Heart left ventricle (tissue), 13 donors: ENCODE measurements around the gene STX12.

Source experiments
- POLR2A ChIP-seq, 2 donors: fragments of 450-650 bp; IDR thresholded peaks; one replicate each; pipeline ENCODE4 v1.6.1; 2017; ENCODE audit warnings: antibody characterized with exemption in 2 of 2, mild to moderate bottlenecking in 2 of 2, moderate library complexity in 2 of 2
- TF ChIP-seq, protein P1 (sequence below), 12 donors: fragments of 200-600 bp; sonication (generic) in 4 of 12; IDR thresholded peaks; one replicate each; pipeline versions ENCODE4 v1.5.0 to v1.8.0; 2018 to 2022; ENCODE audit warnings: antibody characterized with exemption in 12 of 12, mild to moderate bottlenecking in 5 of 12
- donor health status: ischemic (EF 13 %, LVEDD 7.1; RV severe dilation, severe dysfunction).
- donor health status: DM: no; HTN: yes; CAD: no.
- donor health status: DM: no; HTN: no; CAD: no.
- donor health status: ischemic (EF 25% LVEDD 6.9; RV normal size, moderate dysfunction).
- donor health status: ischemic (EF 25% LVEDD 5.7; RV mildly dilated, moderate dysfunction).
- donor health status: ischemic (EF 35%, LVEDD 5.7; RV mildly dilated, moderate dysfunction).
- donor health status: nonischemic (EF 11% LVEDD 7.7; RV severe dilation, severe dysfunction).
- donor health status: DM: yes; HTN: yes; CAD: no.
- donor health status: PGD.
- donor health status: ischemic (EF 29% LVEDD 5.4; RV normal size, mild dysfunction).
- donor health status: nonischemic (EF 23%, LVEDD 6.1; RV moderate dilation, normal function).

DNA sequence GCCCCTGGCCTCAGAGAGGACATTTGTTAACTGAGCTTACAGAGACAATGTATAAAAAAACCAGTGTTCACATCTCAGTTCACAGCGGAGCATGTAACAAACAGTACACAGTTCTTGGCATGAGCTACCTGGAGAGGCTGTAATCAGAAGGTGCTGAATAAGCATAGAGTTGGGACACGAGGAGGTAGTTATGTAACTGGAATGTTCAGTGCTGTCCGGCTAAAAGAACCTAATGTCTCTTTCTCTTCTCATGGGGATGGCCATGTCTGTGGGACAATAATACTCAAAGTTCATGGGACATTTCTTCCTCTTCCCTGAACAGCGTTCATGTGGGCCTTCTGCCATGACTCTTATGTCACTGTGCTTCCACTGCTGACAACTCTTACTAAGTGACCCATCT is 17.2 kb upstream of the STX12 start:
- TF ChIP-seq, protein P1, sequence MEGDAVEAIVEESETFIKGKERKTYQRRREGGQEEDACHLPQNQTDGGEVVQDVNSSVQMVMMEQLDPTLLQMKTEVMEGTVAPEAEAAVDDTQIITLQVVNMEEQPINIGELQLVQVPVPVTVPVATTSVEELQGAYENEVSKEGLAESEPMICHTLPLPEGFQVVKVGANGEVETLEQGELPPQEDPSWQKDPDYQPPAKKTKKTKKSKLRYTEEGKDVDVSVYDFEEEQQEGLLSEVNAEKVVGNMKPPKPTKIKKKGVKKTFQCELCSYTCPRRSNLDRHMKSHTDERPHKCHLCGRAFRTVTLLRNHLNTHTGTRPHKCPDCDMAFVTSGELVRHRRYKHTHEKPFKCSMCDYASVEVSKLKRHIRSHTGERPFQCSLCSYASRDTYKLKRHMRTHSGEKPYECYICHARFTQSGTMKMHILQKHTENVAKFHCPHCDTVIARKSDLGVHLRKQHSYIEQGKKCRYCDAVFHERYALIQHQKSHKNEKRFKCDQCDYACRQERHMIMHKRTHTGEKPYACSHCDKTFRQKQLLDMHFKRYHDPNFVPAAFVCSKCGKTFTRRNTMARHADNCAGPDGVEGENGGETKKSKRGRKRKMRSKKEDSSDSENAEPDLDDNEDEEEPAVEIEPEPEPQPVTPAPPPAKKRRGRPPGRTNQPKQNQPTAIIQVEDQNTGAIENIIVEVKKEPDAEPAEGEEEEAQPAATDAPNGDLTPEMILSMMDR (IDR thresholded peaks at IDR 0.05), result no peak
- TF ChIP-seq POLR2A (IDR thresholded peaks at IDR 0.05), result no peak
